GM12892 (cell line): ENCODE data around the gene LPAR3.

ENCODE experiments used
- DNase-seq: peaks from one replicate; pipeline ENCODE4 v3.0.0; 2011; ENCODE audit not compliant: insufficient read length
- FAIRE-seq: peaks from 2 replicates; lab custom pipeline; 2011; peaks lifted over from hg19 to GRCh38; lab: Jason Lieb, UNC
- POLR2A ChIP-seq: IDR thresholded peaks from 2 replicates; pipeline ENCODE4 v1.6.1; 2011; ENCODE audit warnings: low read depth, low read length, control low read depth
- POLR2AphosphoS5 ChIP-seq: IDR thresholded peaks from 2 replicates; pipeline ENCODE4 v1.6.1; 2011; ENCODE audit warnings: low read depth, low read length, control low read depth
- TAF1 ChIP-seq: IDR thresholded peaks from 2 replicates; pipeline ENCODE4 v1.6.1; 2011; ENCODE audit warnings: low read depth, mild to moderate bottlenecking, control low read depth, low read length, borderline replicate concordance

LPAR3 gene

DNA sequence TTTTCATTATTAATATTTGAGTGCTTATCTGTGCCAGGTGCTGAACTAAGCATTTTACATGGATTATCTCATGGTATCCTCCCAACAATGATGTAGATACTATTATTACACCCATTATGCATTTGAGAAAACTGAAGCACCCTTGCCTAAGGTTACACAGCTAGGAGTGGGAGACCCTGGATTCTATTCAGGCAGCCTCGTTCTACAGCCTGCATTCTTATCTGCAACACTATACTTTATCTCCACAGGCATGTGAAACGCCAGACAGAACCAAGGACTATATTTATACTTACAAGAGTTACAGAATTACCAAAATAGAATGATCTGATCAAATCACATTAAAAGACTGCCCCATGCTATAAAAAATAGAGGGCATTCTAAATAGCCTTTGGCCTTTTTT, 22.4 kb downstream of the LPAR3 start:
- FAIRE-seq (no peak), DNase-seq (no peak)
- TF ChIP-seq POLR2AphosphoS5 (no peak), POLR2A (no peak), TAF1 (no peak)

DNA sequence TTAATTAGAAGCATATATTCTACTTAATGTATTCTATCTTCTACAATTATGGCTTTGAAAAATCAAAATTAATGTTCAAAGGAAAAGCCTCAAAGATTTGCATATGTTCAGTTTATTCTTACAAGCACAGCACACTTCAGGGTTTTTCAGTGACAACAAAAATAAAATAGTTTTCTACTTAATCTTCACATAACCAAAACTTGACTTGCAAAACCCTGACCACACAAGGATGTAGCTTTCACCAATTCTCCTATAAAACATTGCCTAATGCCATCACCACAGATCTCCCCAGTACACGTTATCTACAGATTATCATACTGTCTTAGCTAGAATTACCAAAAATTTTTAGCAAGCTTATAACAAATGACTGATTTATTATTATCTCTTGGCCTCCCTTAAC, 23.3 kb downstream of the LPAR3 start:
- FAIRE-seq (no peak), DNase-seq (no peak)
- TF ChIP-seq POLR2AphosphoS5 = no peak
- TF ChIP-seq POLR2A = no peak
- no peak for TF ChIP-seq TAF1

DNA sequence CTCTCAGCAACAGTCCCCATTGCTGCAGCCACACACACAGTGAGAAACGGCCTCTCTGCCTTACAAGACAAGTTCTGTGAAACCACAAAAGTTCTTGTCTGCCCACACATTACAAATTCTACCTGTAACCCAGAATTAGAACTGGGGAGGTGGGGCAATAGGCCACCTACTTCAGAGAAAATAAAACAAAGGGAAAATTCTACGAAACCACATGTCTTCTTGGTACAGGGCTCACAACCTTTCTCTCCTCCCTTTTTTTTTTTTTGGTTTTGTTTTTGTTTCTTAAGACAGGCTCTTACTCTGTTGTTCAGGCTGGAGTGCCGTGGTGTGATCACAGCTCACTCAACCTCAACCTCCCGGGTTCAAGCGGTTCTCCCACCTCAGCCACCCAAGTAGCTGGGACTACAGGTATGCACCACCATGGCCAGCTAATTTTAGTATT, 30.2 kb downstream of the LPAR3 start:
- FAIRE-seq (peak; percentile 73), DNase-seq (peak; percentile 21)
- TF ChIP-seq POLR2AphosphoS5 = no peak
- no peak for TF ChIP-seq POLR2A
- TF ChIP-seq TAF1 = no peak

DNA sequence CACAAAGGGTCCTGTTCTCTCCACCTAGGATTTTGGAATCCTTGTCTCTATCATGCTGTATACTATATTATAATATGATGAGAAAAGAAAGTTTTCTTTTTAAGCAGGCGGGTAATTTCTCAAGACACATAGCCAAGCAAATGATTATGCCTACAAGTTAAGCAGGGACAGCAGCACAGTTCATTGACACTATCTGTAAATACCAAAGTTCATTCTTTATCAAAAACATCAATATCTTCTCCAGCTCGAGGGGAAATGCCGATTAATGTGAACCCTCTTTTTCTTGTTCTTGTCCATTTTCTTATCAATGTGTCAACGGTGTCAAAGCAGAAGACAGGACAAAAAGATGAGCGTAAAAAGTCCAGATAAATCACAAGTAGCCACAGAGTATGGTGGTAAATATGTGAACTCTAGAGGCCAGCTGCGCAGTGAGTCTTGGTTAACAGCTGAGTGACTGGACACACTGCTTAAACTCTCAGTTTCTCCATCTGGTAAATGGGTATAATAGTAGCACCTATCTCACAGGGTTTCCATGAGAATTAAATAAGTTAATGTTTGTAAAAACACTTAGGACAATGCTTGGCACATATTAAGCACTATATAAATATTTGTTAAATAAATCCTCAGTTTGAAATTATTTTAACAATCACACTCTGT, 30.9 kb downstream of the LPAR3 start:
- FAIRE-seq = no peak
- no peak for DNase-seq
- no peak for TF ChIP-seq TAF1
- TF ChIP-seq POLR2AphosphoS5 = no peak
- TF ChIP-seq POLR2A = no peak

DNA sequence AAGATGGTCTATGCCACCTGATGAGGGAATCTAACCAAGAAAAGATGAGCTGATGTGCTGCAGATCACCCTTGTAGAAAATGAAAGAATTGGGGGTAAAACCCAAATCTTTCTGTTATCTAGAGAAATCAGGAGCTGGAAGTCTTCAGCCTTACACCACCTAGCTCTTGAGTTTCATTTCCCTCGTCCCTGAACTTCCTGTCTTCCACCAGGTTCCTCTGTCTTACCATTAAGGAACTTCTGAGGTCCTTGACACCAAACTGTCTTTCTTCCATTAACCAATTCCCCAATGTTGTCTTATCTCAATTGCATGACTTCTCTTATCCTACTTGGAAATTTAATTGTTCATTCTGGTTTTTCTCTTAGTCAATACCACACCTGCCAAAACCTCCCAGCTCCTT, 31.5 kb downstream of the LPAR3 start:
- TF ChIP-seq POLR2AphosphoS5 (no peak), POLR2A (no peak), TAF1 (no peak)
- DNase-seq = no peak
- peak; percentile 79 for FAIRE-seq

DNA sequence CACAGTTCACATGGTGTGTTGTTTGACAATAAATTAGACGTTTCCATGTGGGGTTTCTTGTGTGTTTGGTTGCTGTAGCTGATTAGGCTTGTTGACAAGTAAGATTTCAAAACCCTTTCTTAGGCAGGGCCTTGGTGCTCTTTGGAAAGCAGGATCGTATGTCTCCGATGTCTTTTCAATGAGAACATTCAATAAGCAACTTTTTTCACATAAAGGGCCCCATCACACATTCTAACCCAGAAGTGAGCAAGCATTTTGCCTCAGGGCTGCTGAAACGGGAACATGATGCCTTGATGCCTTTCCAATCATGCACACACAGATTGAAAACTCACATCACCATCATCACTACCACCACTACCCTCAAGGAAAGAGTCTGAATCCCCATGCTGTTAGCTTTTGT, 33.1 kb downstream of the LPAR3 start:
- DNase-seq = no peak
- TF ChIP-seq TAF1 (no peak), POLR2AphosphoS5 (no peak), POLR2A (no peak)
- FAIRE-seq = peak; percentile 54

DNA sequence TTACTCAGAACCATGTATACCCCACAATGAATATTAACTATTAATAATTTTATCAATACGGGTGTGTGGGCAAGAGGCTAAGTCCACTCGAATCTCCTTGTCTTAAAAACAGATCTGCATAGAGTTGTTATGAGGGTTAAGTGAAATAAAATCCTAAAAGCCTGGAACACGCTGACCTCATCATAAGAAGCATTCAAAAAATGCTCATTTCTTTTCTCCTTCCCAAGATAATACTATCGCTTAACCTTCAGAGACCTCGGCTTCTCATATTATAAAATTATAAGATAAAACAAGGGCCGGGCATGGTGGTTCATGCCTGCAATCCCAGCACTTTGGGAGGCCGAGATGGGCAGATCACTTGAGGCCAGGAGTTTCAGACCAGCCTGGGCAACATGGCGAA, 35.1 kb downstream of the LPAR3 start:
- no peak for FAIRE-seq

DNA sequence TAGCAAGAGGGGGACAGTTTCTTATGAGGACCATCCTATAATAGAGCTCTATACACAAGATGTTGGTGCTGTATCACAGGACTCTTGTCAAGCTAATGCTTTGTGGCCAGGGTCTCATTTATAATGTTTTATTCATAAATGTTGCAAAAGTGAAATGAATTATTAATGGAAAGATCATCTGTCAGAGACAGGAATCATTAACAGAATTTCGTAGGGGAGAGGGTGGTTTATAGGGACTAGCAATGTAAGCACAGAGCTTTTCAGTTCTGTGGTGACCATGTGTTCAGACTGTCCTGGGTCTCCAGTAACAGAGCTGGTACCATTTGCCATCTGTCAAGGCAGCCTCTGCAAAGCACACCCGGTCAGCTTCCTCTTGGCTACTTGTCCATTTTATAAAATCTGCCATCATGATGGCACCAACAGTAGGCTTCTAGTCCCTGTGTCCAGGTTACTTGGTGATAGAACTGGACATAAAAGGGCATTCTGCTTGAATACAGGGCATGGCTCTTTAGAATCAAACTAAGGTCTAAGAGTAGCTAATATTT, 36.2 kb downstream of the LPAR3 start:
- FAIRE-seq (no peak), DNase-seq (no peak)
- no peak for TF ChIP-seq POLR2AphosphoS5
- TF ChIP-seq TAF1 = no peak
- no peak for TF ChIP-seq POLR2A

More for the DNA sequence above, 35.1 kb downstream of the LPAR3 start:
- no peak for DNase-seq
- no peak for TF ChIP-seq POLR2A
- TF ChIP-seq TAF1 = no peak
- TF ChIP-seq POLR2AphosphoS5 = no peak

DNA sequence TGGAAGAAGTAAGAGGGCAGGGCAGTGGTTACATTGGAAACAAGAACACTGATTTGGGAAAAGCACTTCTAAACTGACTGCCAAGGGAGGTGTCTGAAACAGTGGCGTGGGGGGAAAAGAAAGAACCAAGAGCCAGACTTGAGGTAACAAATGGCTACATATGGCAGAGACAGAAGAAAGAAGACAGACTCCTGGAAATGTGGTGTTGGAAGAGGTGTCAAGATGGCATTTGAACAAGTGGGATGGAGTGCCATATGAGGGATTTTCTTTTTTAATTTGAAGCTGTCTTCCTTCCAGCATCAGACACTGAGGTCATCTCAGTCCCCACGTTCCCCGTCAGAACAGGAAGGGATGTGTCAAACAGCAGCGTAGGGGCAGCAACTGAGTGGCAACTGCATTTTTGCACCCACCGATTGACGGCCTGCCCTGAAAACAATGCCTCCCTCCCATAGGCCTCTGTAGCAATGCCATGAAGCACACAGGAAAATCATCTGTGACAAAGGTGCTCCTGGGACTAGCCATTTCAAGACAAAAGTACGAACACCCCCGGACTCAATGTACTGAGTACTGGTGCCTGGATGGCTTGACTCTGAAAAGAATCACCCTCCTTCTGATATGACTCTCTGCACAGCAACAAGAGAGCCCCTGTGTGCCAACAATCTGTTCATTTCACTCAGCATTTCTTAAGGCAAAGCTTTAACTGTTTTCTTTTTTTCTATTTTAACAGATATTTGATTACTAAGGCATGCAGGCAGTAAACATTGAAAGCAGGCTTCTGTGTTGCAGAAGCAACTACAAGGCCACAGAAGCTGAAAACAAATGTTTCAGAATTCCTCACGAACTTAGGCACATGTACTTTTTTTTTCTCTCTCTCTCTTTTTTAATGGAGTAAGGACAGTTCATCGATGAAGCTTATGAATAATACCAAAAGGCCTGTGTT, 37.0 kb downstream of the LPAR3 start:
- DNase-seq (no peak), FAIRE-seq (no peak)
- TF ChIP-seq TAF1 = no peak
- no peak for TF ChIP-seq POLR2AphosphoS5
- no peak for TF ChIP-seq POLR2A

DNA sequence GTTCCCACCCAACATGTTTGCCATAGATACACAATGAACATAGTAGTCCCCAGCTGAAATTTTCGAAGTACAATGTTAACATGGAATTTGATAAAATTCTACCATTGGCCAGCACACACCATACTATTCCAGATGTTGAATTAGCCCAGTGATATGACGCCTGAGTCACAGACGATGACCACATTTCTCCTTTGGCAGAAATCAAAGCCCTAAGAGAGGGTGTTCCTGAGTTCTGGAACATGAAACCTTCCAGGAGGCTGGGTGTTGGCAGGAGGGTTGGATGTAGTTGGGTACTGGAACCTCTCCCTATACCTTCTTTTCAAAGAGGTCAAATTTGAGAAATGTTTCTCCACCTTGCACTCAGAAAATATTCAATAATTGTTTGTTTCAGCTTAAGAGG, 37.8 kb downstream of the LPAR3 start:
- FAIRE-seq = no peak
- no peak for TF ChIP-seq POLR2A
- no peak for TF ChIP-seq TAF1
- TF ChIP-seq POLR2AphosphoS5 = no peak
- DNase-seq = no peak
